Loucy (cell line): ENCODE results near the gene MACIR.
"Not testable (repeated sequence)": the region's sequence is repeated elsewhere in the genome, so short reads cannot be mapped to it uniquely, and the experiment has no call there.

Experiments
- H2AFZ ChIP-seq: fragments of 200-600 bp; sonication (generic); 2 replicates; pipeline ENCODE4 v1.6.0; 2016; ENCODE audit warnings: antibody characterized with exemption, mild to moderate bottlenecking, low read length, moderate library complexity
- H3F3A ChIP-seq: fragments of 200-600 bp; 2 replicates; pipeline ENCODE4 v1.6.0; 2016; ENCODE audit warnings: antibody characterized with exemption, low read depth, mild to moderate bottlenecking
- H3K27me3 ChIP-seq: fragments of 200-600 bp; sonication (generic); 2 replicates; pipeline ENCODE4 v1.6.1; 2014; ENCODE audit warnings: low read length, mild to moderate bottlenecking; ENCODE audit not compliant: insufficient read depth, poor library complexity, severe bottlenecking
- H3K36me3 ChIP-seq: fragments of 200-600 bp; sonication (generic); 2 replicates; pipeline ENCODE4 v1.6.1; 2016; ENCODE audit warnings: low read length; ENCODE audit not compliant: insufficient read depth
- H3K4me1 ChIP-seq: fragments of 200-600 bp; sonication (generic); 2 replicates; pipeline ENCODE4 v1.5.1; 2014; ENCODE audit warnings: low read length, mild to moderate bottlenecking; ENCODE audit not compliant: insufficient read depth, poor library complexity, severe bottlenecking
- H3K4me2 ChIP-seq: fragments of 200-600 bp; sonication (generic); 2 replicates; pipeline ENCODE4 v1.6.0; 2014; ENCODE audit warnings: antibody characterized with exemption, low read length, low read depth, mild to moderate bottlenecking; ENCODE audit not compliant: poor library complexity, severe bottlenecking
- H3K4me3 ChIP-seq: fragments of 200-600 bp; sonication (generic); 2 replicates; pipeline ENCODE4 v1.5.1; 2014; ENCODE audit warnings: low read length, mild to moderate bottlenecking, mixed read lengths; ENCODE audit not compliant: poor library complexity, severe bottlenecking
- H3K79me2 ChIP-seq: fragments of 200-600 bp; sonication (generic); 2 replicates; pipeline ENCODE4 v1.6.1; 2014; ENCODE audit warnings: low read length; ENCODE audit not compliant: insufficient read depth
- H3K9ac ChIP-seq: fragments of 200-600 bp; sonication (generic); 2 replicates; pipeline ENCODE4 v1.6.0; 2014; ENCODE audit warnings: mild to moderate bottlenecking, low read depth, low read length, moderate library complexity; ENCODE audit not compliant: poor library complexity, severe bottlenecking
- H3K9me2 ChIP-seq: fragments of 200-600 bp; sonication (generic); replicated peaks from 2 replicates; pipeline ENCODE4 v1.6.1; 2016; ENCODE audit warnings: low read depth, low read length, mixed read lengths
- H3K9me3 ChIP-seq: fragments of 200-600 bp; sonication (generic); 2 replicates; pipeline ENCODE4 v1.6.1; 2014; ENCODE audit warnings: mild to moderate bottlenecking, antibody characterized with exemption, low read length, low read depth; ENCODE audit not compliant: insufficient read depth
- H4K20me1 ChIP-seq: fragments of 200-600 bp; sonication (generic); 2 replicates; pipeline ENCODE4 v1.6.0; 2014; ENCODE audit warnings: antibody characterized with exemption, low read length, mild to moderate bottlenecking; ENCODE audit not compliant: insufficient read depth, poor library complexity, severe bottlenecking
- EZH2phosphoT487 ChIP-seq: fragments of 200-600 bp; IDR thresholded peaks from 2 replicates; pipeline ENCODE4 v1.6.1; 2018; ENCODE audit warnings: antibody characterized with exemption, mild to moderate bottlenecking, moderate library complexity, borderline replicate concordance
- TF ChIP-seq, protein P1 (sequence below): fragments of 200-600 bp; sonication (generic); conservative IDR thresholded peaks from 2 replicates; pipeline ENCODE4 v1.5.1; 2014; ENCODE audit warnings: mild to moderate bottlenecking, antibody characterized with exemption, low read length

MACIR gene

DNA sequence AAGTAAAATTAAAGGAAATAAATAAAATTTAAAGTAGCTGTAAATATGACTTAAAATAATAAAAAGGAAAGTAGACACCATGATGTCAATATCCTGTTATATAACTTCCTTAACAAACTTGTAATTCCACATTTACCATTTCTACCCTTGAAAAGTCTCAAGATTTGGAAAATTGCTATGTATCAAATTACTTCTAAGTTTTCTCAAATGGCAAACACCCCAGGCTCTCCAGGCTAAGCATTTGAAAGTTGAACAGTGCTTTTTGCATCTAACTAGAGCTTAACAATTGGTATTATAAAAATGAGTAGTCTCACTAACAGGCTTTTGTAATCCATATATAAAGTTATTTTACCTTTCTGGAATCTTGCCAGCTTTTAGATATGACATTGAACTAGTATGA lies 41.5 kb upstream of the MACIR start:
- Histone ChIP-seq H3K9me3 (no peaks in the 10 kb centered on the region), H4K20me1 (no peaks in the 10 kb centered on the region), H3K9me2 (no peaks in the 10 kb centered on the region), H3F3A (no peaks in the 10 kb centered on the region), H3K4me1 (peaks cover 5% of the 10 kb centered on the region), H3K36me3 (no peaks in the 10 kb centered on the region), H3K4me3 (no peak overlapping the region), H3K27me3 (no peaks in the 10 kb centered on the region), H3K4me2 (no peak overlapping the region), H3K79me2 (no peaks in the 10 kb centered on the region), H3K9ac (no peak overlapping the region), H2AFZ (no peak overlapping the region)
- TF ChIP-seq, protein P1, sequence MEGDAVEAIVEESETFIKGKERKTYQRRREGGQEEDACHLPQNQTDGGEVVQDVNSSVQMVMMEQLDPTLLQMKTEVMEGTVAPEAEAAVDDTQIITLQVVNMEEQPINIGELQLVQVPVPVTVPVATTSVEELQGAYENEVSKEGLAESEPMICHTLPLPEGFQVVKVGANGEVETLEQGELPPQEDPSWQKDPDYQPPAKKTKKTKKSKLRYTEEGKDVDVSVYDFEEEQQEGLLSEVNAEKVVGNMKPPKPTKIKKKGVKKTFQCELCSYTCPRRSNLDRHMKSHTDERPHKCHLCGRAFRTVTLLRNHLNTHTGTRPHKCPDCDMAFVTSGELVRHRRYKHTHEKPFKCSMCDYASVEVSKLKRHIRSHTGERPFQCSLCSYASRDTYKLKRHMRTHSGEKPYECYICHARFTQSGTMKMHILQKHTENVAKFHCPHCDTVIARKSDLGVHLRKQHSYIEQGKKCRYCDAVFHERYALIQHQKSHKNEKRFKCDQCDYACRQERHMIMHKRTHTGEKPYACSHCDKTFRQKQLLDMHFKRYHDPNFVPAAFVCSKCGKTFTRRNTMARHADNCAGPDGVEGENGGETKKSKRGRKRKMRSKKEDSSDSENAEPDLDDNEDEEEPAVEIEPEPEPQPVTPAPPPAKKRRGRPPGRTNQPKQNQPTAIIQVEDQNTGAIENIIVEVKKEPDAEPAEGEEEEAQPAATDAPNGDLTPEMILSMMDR: no peak
- TF ChIP-seq EZH2phosphoT487: no peak

DNA sequence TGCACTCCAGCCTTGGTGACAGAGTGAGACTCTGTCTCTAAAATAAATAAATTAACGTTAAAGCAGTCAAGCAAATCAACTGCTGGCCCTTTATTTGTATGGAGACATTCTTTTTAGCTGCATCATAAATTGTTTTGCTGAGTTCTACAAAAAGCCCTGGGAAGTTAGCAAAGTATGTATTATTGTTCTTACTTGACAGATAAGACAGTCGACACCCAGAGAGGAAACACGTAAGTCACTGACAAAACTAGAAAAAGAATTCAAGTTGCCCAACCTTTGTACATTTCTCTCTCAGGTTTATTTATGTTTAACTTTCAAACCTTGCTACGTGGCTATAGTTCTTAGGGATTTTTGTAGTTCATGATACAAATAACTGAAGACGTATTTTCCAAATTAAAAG lies 40.4 kb upstream of the MACIR start:
- Histone ChIP-seq H3K27me3 (no peaks in the 10 kb centered on the region), H3K4me3 (no peak overlapping the region), H3K4me2 (no peak overlapping the region), H3K9ac (no peak overlapping the region), H4K20me1 (no peaks in the 10 kb centered on the region), H3K4me1 (peaks cover 3% of the 10 kb centered on the region), H3K9me3 (no peaks in the 10 kb centered on the region), H3F3A (no peaks in the 10 kb centered on the region), H3K79me2 (no peaks in the 10 kb centered on the region), H3K36me3 (no peaks in the 10 kb centered on the region), H2AFZ (no peak overlapping the region), H3K9me2 (no peaks in the 10 kb centered on the region)
- TF ChIP-seq, protein P1: no peak
- no peak for TF ChIP-seq EZH2phosphoT487

DNA sequence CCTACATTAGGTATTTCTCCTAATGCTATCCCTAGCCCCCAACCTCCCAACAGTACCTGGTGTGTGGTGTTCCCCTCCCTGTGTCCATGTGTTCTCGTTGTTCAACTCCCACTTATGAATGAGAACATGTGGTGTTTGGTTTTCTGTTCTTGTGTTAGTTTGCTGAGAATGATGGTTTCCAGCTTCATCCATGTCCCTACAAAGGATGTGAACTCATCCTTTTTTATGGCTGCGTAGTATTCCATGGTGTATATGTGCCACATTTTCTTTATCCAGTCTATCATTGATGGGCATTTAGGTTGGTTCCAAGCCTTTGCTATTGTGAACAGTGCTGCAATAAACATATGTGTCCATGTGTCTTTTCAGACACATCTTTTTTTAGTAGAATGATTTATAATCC lies 39.5 kb upstream of the MACIR start:
- not testable (repeated sequence) for H3K4me2 ChIP-seq, H3K9me3 ChIP-seq, H3K27me3 ChIP-seq, H3K79me2 ChIP-seq, H3K9me2 ChIP-seq, H3K36me3 ChIP-seq, H3K4me1 ChIP-seq, H4K20me1 ChIP-seq, H3K4me3 ChIP-seq, H2AFZ ChIP-seq, H3F3A ChIP-seq, H3K9ac ChIP-seq

DNA sequence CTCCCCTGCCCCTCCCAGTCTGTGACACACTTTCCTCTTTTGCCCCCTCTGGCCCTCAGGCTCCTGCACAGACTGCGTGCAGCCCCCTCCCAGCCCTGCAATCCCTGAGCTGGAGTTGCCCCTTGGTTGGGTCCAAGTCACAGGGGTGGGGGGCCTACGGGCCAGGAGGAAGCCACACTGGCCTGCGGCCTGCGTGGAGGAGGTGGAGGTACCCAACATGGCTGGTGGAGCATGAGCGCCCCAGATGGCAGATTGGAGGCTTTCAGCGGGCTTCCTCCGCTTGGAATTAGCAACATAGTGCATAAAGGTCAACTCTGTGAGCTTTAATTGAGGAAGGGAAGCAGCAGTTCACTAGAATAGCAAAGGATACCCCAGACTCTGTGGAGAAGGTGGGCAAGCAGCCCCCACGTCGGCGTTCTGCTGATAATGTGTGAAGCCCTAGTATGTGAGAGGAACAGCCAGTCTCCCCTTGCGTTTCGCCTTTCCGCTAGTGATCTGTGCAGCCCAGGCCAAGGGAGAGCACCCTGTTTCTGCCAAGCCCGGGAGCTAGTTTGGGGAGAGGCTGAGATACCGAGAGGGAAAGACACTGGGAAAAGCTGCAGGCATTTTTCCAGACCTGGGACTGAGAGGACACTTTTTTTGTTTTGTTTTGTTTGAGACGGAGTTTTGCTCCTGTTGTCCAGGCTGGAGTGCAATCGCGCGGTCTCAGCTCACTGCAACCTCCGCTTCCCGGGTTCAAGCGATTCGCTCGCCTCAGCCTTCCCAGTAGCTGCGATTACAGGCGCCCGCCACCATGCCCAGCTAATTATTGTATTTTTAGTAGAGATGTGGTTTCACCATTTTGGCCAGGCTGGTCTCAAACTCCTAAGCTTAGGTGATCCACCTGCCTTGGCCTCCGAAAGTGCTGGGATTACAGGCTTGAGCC lies 35.3 kb upstream of the MACIR start:
- H3K27me3 ChIP-seq: no peaks in the 10 kb centered on the region
- H3K9me2 ChIP-seq: no peaks in the 10 kb centered on the region
- H3K36me3 ChIP-seq: no peaks in the 10 kb centered on the region
- H3K4me1 ChIP-seq: no peaks in the 10 kb centered on the region
- H3F3A ChIP-seq: no peaks in the 10 kb centered on the region
- no peak overlapping the region for H3K4me2 ChIP-seq
- no peak overlapping the region for H3K9ac ChIP-seq
- H2AFZ ChIP-seq: no peak overlapping the region
- H4K20me1 ChIP-seq: no peaks in the 10 kb centered on the region
- H3K79me2 ChIP-seq: no peaks in the 10 kb centered on the region
- no peaks in the 10 kb centered on the region for H3K9me3 ChIP-seq
- H3K4me3 ChIP-seq: no peak overlapping the region
- TF ChIP-seq, protein P1: no peak
- TF ChIP-seq EZH2phosphoT487: no peak
